Brain microvascular endothelial cell (primary cell): Measurements from ENCODE around the gene GPR68.

ENCODE experiments used
- DNase-seq: peaks from one replicate; pipeline ENCODE4 v3.0.0-alpha.2; 2020
- H3K27ac ChIP-seq: fragments of 250-450 bp; sonication (Bioruptor Pico); 2 replicates; pipeline ENCODE4 v1.5.1; 2020; ENCODE audit warnings: mild to moderate bottlenecking, moderate library complexity
- H3K27me3 ChIP-seq: fragments of 250-450 bp; sonication (Bioruptor Pico); replicated peaks from 2 replicates; pipeline ENCODE4 v1.5.1; 2020; ENCODE audit warnings: mild to moderate bottlenecking
- H3K36me3 ChIP-seq: fragments of 250-450 bp; sonication (Bioruptor Pico); replicated peaks from 2 replicates; pipeline ENCODE4 v1.5.1; 2020; ENCODE audit warnings: mild to moderate bottlenecking
- H3K4me3 ChIP-seq: 2 replicates; pipeline ENCODE4 v1.5.1; 2011; ENCODE audit warnings: low read depth, mild to moderate bottlenecking, control low read depth, low read length, moderate library complexity
- CTCF ChIP-seq: IDR thresholded peaks from 2 replicates; pipeline ENCODE4 v1.5.1; 2011; ENCODE audit warnings: low read depth, mild to moderate bottlenecking, moderate library complexity, low read length, control low read depth, inconsistent platforms; ENCODE audit errors: missing control alignments
- in situ Hi-C: cut with HindIII; loops from 2 replicates; pipeline ENCODE4 v1.10.0; 2017; ENCODE audit warnings: low sequenced_read_pairs, low pct_ligation_motif_present

GPR68 gene

DNA sequence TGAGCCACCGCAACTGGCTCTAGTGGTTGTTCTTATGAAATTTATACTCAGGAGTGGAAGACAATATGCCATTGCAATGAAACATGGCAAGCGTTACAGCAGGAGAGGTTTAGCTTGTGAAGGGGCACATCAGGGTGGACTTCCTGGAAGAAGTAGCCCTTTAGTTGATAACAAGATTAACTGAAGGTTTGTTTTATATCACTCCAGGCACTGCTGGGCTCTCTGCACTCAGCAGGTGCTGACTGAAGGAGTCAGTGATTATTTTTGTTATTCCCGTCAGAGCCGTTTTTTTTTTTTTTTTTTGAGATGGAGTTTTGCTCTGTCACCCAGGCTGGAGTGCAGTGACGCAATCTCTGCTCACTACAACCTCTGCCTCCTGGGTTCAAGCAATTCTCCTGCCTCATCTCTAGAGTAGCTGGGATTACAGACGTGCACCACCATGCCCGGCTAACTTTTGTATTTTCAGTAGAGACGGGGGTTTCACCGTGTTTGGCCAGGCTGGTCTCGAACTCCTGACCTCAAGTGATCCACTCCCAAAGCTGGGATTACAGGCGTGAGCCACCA is 17.6 kb upstream of the GPR68 start:
- Histone ChIP-seq H3K27me3 (peaks cover 5% of the 10 kb centered on the region), H3K36me3 (no peaks in the 10 kb centered on the region), H3K27ac (no peak overlapping the region), H3K4me3 (no peak overlapping the region)
- in situ Hi-C loops, result no loop called here
- no peak for DNase-seq
- TF ChIP-seq CTCF, result no peak

DNA sequence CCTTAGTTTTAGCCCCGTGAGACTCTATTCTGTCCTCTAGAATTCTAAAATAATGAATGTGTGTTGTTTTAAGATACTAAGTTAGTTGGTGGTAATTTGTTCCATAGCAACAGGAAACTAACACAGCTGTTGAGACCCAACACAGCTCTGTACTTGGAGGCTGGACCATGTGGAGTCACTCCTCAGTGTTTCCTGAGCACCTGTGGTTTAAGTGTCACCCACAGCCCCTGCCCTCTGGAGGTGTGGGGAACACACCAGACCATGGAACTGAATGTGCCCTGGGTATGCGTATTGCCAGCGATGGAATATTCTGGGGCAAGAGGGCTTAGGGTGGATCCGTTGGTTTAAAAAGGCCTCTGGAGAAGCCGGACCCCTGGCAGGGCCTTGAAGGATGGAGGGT is 16.6 kb upstream of the GPR68 start:
- H3K36me3 ChIP-seq, result no peaks in the 10 kb centered on the region
- peaks cover 5% of the 10 kb centered on the region for H3K27me3 ChIP-seq
- no peak overlapping the region for H3K4me3 ChIP-seq
- DNase-seq, result no peak
- no peak for TF ChIP-seq CTCF
- no peak overlapping the region for H3K27ac ChIP-seq
- in situ Hi-C loops, result no loop called here

- Histone ChIP-seq H3K27ac (no peak overlapping the region), H3K36me3 (no peaks in the 10 kb centered on the region), H3K27me3 (no peaks in the 10 kb centered on the region), H3K4me3 (no peak overlapping the region)
- DNase-seq, result no peak
- in situ Hi-C loops, result no loop called here
- no peak for TF ChIP-seq CTCF
Measured at GRCh38 chr14:91258876-91259275, 14.4 kb upstream of the GPR68 start.

DNA sequence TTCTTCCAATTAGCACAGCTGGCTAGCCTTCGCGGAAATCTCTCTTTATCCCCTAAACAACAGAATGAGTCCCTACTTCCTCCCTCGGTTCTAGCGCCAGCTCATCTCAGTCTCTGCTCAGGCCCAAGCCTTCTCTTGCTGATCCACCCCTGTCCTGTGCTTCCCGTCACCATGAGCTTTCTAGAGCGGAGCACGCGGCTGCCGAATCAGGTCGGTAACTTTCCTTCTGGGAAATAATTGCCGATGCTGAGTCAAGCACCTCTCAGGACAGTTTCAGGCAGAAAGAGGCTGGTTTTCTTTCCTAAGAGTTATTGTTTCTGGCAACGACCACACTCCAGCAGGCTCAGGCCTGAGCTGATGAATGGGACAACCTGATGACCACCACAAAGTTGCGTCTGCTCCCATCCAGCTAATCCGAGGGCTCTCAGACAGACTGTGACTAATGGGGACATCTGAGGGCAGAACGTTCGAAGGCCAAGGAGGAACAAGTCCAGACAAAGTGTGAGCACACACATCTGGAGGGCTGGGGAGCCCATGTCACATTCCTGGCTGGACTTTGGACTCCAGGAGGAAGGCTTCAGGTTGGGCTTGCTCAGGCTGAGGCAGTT is 13.6 kb upstream of the GPR68 start:
- TF ChIP-seq CTCF, result no peak
- Histone ChIP-seq H3K27ac (no peak overlapping the region), H3K4me3 (no peak overlapping the region), H3K36me3 (no peaks in the 10 kb centered on the region), H3K27me3 (no peaks in the 10 kb centered on the region)
- DNase-seq, result no peak
- in situ Hi-C loops, result no loop called here

DNA sequence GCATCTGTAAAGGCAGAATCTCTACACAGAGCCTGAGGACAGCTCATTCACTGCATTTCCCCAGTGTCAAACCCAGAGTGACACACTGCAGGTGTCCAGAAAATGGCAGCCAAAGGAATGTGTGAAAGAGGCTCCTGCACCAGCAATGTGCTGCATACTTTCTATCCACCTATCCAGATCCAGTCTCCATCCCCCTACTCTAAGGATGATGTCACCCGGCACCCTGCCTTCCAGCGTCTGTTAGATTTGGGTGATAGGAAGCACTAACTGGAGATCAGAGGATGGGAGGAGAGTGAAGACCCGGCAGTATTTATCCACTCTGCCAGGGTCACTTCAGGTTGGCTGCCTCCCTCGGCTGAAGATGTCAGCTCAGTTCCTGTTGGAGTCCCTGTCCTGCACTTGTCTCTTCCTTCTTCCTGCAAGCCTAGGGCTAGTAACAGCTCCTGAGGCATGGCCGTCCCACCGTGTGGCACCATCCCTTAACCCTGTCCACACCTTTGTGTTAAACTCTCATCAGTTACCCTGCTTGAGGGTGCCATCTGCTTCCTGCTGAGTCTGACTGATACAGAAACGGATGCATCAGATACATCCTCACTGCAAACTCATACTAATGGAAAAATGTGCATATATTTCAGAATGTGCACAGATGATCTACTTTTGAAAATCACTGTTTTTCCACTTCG is 13.0 kb upstream of the GPR68 start:
- no peak for TF ChIP-seq CTCF
- no peak overlapping the region for H3K4me3 ChIP-seq
- no peaks in the 10 kb centered on the region for H3K27me3 ChIP-seq
- no peak overlapping the region for H3K27ac ChIP-seq
- in situ Hi-C loops, result no loop called here
- no peak for DNase-seq
- H3K36me3 ChIP-seq, result no peaks in the 10 kb centered on the region
